BLaER1 (cell line): ENCODE measurements around the gene GPR37L1.

Source experiments
- H3K27ac ChIP-seq: shearing (Covaris generic); formaldehyde crosslinking; 2 replicates; pipeline ENCODE4 v1.8.1; 2022
- H3K27me3 ChIP-seq: shearing (Covaris generic); formaldehyde crosslinking; 2 replicates; pipeline ENCODE4 v1.8.1; 2022
- H3K36me3 ChIP-seq: shearing (Covaris generic); formaldehyde crosslinking; 2 replicates; pipeline ENCODE4 v1.8.1; 2022
- H3K4me1 ChIP-seq: shearing (Covaris generic); formaldehyde crosslinking; 2 replicates; pipeline ENCODE4 v1.8.1; 2022
- H3K4me2 ChIP-seq: shearing (Covaris generic); formaldehyde crosslinking; 2 replicates; pipeline ENCODE4 v1.8.1; 2022
- H3K4me3 ChIP-seq: shearing (Covaris generic); formaldehyde crosslinking; 2 replicates; pipeline ENCODE4 v1.8.1; 2022
- H3K9ac ChIP-seq: shearing (Covaris generic); formaldehyde crosslinking; 2 replicates; pipeline ENCODE4 v1.8.1; 2022
- H3K9me3 ChIP-seq: shearing (Covaris generic); formaldehyde crosslinking; 2 replicates; pipeline ENCODE4 v1.8.1; 2022
- H4K20me1 ChIP-seq: shearing (Covaris generic); formaldehyde crosslinking; 2 replicates; pipeline ENCODE4 v1.8.1; 2022
- Cebpa-rat ChIP-seq: shearing (Covaris generic); IDR thresholded peaks from 2 replicates; pipeline ENCODE4 v1.8.1; 2022

Gene GPR37L1

GRCh38 chr1:202122639-202123335 lies at the start of gene GPR37L1:
Gene GPR37L1 (plus strand): TSS chr1:202122917. CDS start chr1:202122964, 47 bp downstream.
- no peak for TF ChIP-seq Cebpa-rat
- no peak within 1 kb of the TSS for H3K4me3 ChIP-seq
- no peaks in the 10 kb centered on the region for H4K20me1 ChIP-seq
- no peaks in the 10 kb centered on the region for H3K36me3 ChIP-seq
- no peak within 1 kb of the TSS for H3K4me2 ChIP-seq
- H3K27ac ChIP-seq: no peak within 1 kb of the TSS
- H3K9me3 ChIP-seq: no peaks in the 10 kb centered on the region
- no peaks in the 10 kb centered on the region for H3K27me3 ChIP-seq
- no peak within 1 kb of the TSS for H3K9ac ChIP-seq
- H3K4me1 ChIP-seq: peaks cover 17% of the 10 kb centered on the region

- Histone ChIP-seq H3K36me3 (no peaks in the 10 kb centered on the region), H3K4me1 (no peaks in the 10 kb centered on the region), H4K20me1 (no peaks in the 10 kb centered on the region), H3K9me3 (no peaks in the 10 kb centered on the region), H3K4me3 (no peak overlapping the region), H3K27me3 (no peaks in the 10 kb centered on the region), H3K4me2 (no peak overlapping the region), H3K9ac (no peak overlapping the region), H3K27ac (no peak overlapping the region)
- TF ChIP-seq Cebpa-rat: no peak
Observed at GRCh38 chr1:202073206-202073605, 49.5 kb upstream of the GPR37L1 start.

- H3K27me3 ChIP-seq: no peaks in the 10 kb centered on the region
- no peak overlapping the region for H3K27ac ChIP-seq
- H3K36me3 ChIP-seq: no peaks in the 10 kb centered on the region
- TF ChIP-seq Cebpa-rat: no peak
- no peaks in the 10 kb centered on the region for H3K9me3 ChIP-seq
- H4K20me1 ChIP-seq: no peaks in the 10 kb centered on the region
- H3K4me3 ChIP-seq: no peak overlapping the region
- no peak overlapping the region for H3K4me2 ChIP-seq
- H3K4me1 ChIP-seq: no peaks in the 10 kb centered on the region
- no peak overlapping the region for H3K9ac ChIP-seq
Observed at GRCh38 chr1:202074985-202075384, 47.7 kb upstream of the GPR37L1 start.

GRCh38 chr1:202075389-202075788 lies 47.3 kb upstream of the GPR37L1 start:
- H3K4me1 ChIP-seq: no peaks in the 10 kb centered on the region
- H3K9ac ChIP-seq: no peak overlapping the region
- H3K4me2 ChIP-seq: no peak overlapping the region

GRCh38 chr1:202076050-202076511 lies 46.6 kb upstream of the GPR37L1 start:
- Histone ChIP-seq H3K4me1 (no peaks in the 10 kb centered on the region), H3K4me2 (no peak overlapping the region), H3K27me3 (no peaks in the 10 kb centered on the region), H3K27ac (no peak overlapping the region), H4K20me1 (no peaks in the 10 kb centered on the region), H3K4me3 (no peak overlapping the region), H3K36me3 (no peaks in the 10 kb centered on the region), H3K9ac (no peak overlapping the region), H3K9me3 (no peaks in the 10 kb centered on the region)
- no peak for TF ChIP-seq Cebpa-rat

More at GRCh38 chr1:202075389-202075788, 47.3 kb upstream of the GPR37L1 start:
- Histone ChIP-seq H3K27me3 (no peaks in the 10 kb centered on the region), H3K4me3 (no peak overlapping the region), H4K20me1 (no peaks in the 10 kb centered on the region), H3K9me3 (no peaks in the 10 kb centered on the region), H3K27ac (no peak overlapping the region), H3K36me3 (no peaks in the 10 kb centered on the region)
- no peak for TF ChIP-seq Cebpa-rat

GRCh38 chr1:202078241-202078640 lies 44.5 kb upstream of the GPR37L1 start:
- Histone ChIP-seq H3K36me3 (no peaks in the 10 kb centered on the region), H3K4me1 (no peaks in the 10 kb centered on the region), H3K27me3 (no peaks in the 10 kb centered on the region), H3K9me3 (no peaks in the 10 kb centered on the region), H3K9ac (no peak overlapping the region), H4K20me1 (no peaks in the 10 kb centered on the region), H3K4me2 (no peak overlapping the region), H3K27ac (no peak overlapping the region), H3K4me3 (no peak overlapping the region)
- no peak for TF ChIP-seq Cebpa-rat

- Histone ChIP-seq H3K9me3 (no peaks in the 10 kb centered on the region), H3K4me3 (no peak overlapping the region), H3K36me3 (no peaks in the 10 kb centered on the region), H3K9ac (no peak overlapping the region), H3K4me2 (no peak overlapping the region), H4K20me1 (no peaks in the 10 kb centered on the region), H3K27ac (no peak overlapping the region), H3K4me1 (no peaks in the 10 kb centered on the region), H3K27me3 (no peaks in the 10 kb centered on the region)
- no peak for TF ChIP-seq Cebpa-rat
Observed at GRCh38 chr1:202081992-202082391, 40.7 kb upstream of the GPR37L1 start.

GRCh38 chr1:202084791-202085681 lies 37.7 kb upstream of the GPR37L1 start:
- Histone ChIP-seq H3K4me1 (no peaks in the 10 kb centered on the region), H3K27me3 (no peaks in the 10 kb centered on the region), H4K20me1 (no peaks in the 10 kb centered on the region), H3K9me3 (no peaks in the 10 kb centered on the region), H3K9ac (no peak overlapping the region), H3K4me2 (no peak overlapping the region), H3K4me3 (no peak overlapping the region), H3K36me3 (no peaks in the 10 kb centered on the region), H3K27ac (no peak overlapping the region)
- TF ChIP-seq Cebpa-rat: no peak

GRCh38 chr1:202085682-202086373 lies 36.9 kb upstream of the GPR37L1 start:
- H3K4me3 ChIP-seq: no peak overlapping the region
- no peaks in the 10 kb centered on the region for H3K4me1 ChIP-seq
- no peak overlapping the region for H3K27ac ChIP-seq
- no peaks in the 10 kb centered on the region for H3K36me3 ChIP-seq
- no peaks in the 10 kb centered on the region for H3K27me3 ChIP-seq
- no peaks in the 10 kb centered on the region for H3K9me3 ChIP-seq
- no peak overlapping the region for H3K4me2 ChIP-seq
- H4K20me1 ChIP-seq: no peaks in the 10 kb centered on the region
- no peak for TF ChIP-seq Cebpa-rat
- H3K9ac ChIP-seq: no peak overlapping the region
